ENCODE results near the gene PKDCC.

- no peak for TF ChIP-seq TBL1XR1 (IDR thresholded peaks at IDR 0.05; ENCODE audit: low read depth, low read length)
- TF ChIP-seq POLR2AphosphoS5 (IDR thresholded peaks at IDR 0.05; ENCODE audit: low read length): no peak
- TF ChIP-seq USF2 (IDR thresholded peaks at IDR 0.05; ENCODE audit: borderline replicate concordance, low read depth, low read length): no peak
- no peak for TF ChIP-seq TCF12 (IDR thresholded peaks at IDR 0.05; ENCODE audit: low read depth, low read length)
- no peak for TF ChIP-seq CTCF (IDR thresholded peaks at IDR 0.05 in 2 of 3, conservative IDR thresholded peaks at IDR 0.05 in 1 of 3; ENCODE audit: control insufficient read depth in 2 of 3, extremely low read depth in 1 of 3, insufficient read depth in 1 of 3, low read depth in 3 of 3, low read length in 3 of 3)
- no peak for TF ChIP-seq POLR2A (IDR thresholded peaks at IDR 0.05; ENCODE audit: low read depth, low read length)
- no peak for TF ChIP-seq NBN (IDR thresholded peaks at IDR 0.05)
- TF ChIP-seq ZNF592 (IDR thresholded peaks at IDR 0.05): no peak
- TF ChIP-seq ZBTB33 (IDR thresholded peaks at IDR 0.05): no peak
- no peak for TF ChIP-seq EZH2 (IDR thresholded peaks at IDR 0.05; ENCODE audit: borderline replicate concordance, control insufficient read depth, low read depth, low read length)
- TF ChIP-seq IRF3 (IDR thresholded peaks at IDR 0.05): no peak
- TF ChIP-seq RFX5 (IDR thresholded peaks at IDR 0.05; ENCODE audit: low read depth, low read length): no peak
- TF ChIP-seq MAX (IDR thresholded peaks at IDR 0.05; ENCODE audit: low read depth, low read length): no peak
Measured at GRCh38 chr2:42029171-42029570, 18.6 kb upstream of the PKDCC start.
